CD14-positive monocyte (primary cell): ENCODE measurements around the gene REV3L. TPM values are rescaled to one million over a fixed set of nuclear protein-coding genes. Genes with fewer than 3 reads are reported as not detected.

Experiments used
- DNase-seq, 3 donors: peaks; one replicate each; pipeline ENCODE4 v3.0.0-alpha.2; 2011 to 2022
- H2AFZ ChIP-seq: 2 replicates; pipeline ENCODE4 v1.6.0; 2012; ENCODE audit warnings: mild to moderate bottlenecking, low read depth, low read length, inconsistent platforms; ENCODE audit not compliant: insufficient read depth, poor library complexity, severe bottlenecking
- H3K27ac ChIP-seq, 2 donors: 1 replicate in 1 of 2; 2 replicates in 1 of 2; pipeline ENCODE4 v1.5.1; 2012 to 2013; ENCODE audit warnings: low read length in 2 of 2, control low read depth in 1 of 2, inconsistent platforms in 1 of 2, low read depth in 1 of 2, mild to moderate bottlenecking in 1 of 2
- H3K27me3 ChIP-seq, 2 donors: one replicate each; pipeline versions ENCODE4 v1.6.0 to v1.6.1; 2011 to 2013; ENCODE audit warnings: low read length in 2 of 2; ENCODE audit not compliant: control insufficient read depth in 2 of 2, insufficient read depth in 2 of 2
- H3K36me3 ChIP-seq, 2 donors: replicated peaks in 1 of 2; 1 replicate in 1 of 2; 2 replicates in 1 of 2; pipeline versions ENCODE4 v1.5.1 to v1.6.1; 2012 to 2013; ENCODE audit warnings: low read length in 2 of 2, control low read depth in 1 of 2, inconsistent platforms in 1 of 2, mild to moderate bottlenecking in 1 of 2; ENCODE audit not compliant: insufficient read depth in 2 of 2, control insufficient read depth in 1 of 2
- H3K4me1 ChIP-seq, 2 donors: 1 replicate in 1 of 2; 2 replicates in 1 of 2; pipeline versions ENCODE4 v1.5.1 to v1.6.1; 2012 to 2013; ENCODE audit warnings: low read length in 2 of 2, control low read depth in 1 of 2, inconsistent platforms in 1 of 2, mild to moderate bottlenecking in 1 of 2, moderate library complexity in 1 of 2; ENCODE audit not compliant: insufficient read depth in 2 of 2, control insufficient read depth in 1 of 2
- H3K4me2 ChIP-seq: replicated peaks from 2 replicates; pipeline ENCODE3; 2012; ENCODE audit warnings: low read length, moderate library complexity, mild to moderate bottlenecking; ENCODE audit not compliant: poor library complexity, severe bottlenecking; ENCODE audit errors: extremely low read depth
- H3K4me3 ChIP-seq, 3 experiments: fragments of 200-600 bp in 1 of 3; sonication (generic) in 1 of 3; replicated peaks in 1 of 3; 1 replicate in 2 of 3; 2 replicates in 1 of 3; pipeline ENCODE4 v1.5.1; 2011 to 2013; ENCODE audit warnings: low read length in 3 of 3, mild to moderate bottlenecking in 3 of 3, control low read depth in 2 of 3, low read depth in 2 of 3, inconsistent platforms in 1 of 3, moderate library complexity in 1 of 3
- H3K79me2 ChIP-seq: 2 replicates; pipeline ENCODE4 v1.6.0; 2012; ENCODE audit warnings: mild to moderate bottlenecking, control low read depth, inconsistent platforms, low read length, moderate library complexity; ENCODE audit not compliant: insufficient read depth
- H3K9ac ChIP-seq: 2 replicates; pipeline ENCODE4 v1.6.0; 2017; ENCODE audit warnings: low read length, mild to moderate bottlenecking; ENCODE audit not compliant: insufficient read depth, poor library complexity, severe bottlenecking
- H3K9me3 ChIP-seq, 2 donors: replicated peaks in 1 of 2; 1 replicate in 1 of 2; 2 replicates in 1 of 2; pipeline versions ENCODE4 v1.5.1 to v1.6.1; 2012 to 2013; ENCODE audit warnings: low read length in 2 of 2, control low read depth in 1 of 2; ENCODE audit not compliant: control insufficient read depth in 1 of 2, insufficient read depth in 1 of 2
- H4K20me1 ChIP-seq: 2 replicates; pipeline ENCODE4 v1.6.0; 2012; ENCODE audit warnings: mild to moderate bottlenecking, low read length, control low read depth, moderate library complexity; ENCODE audit not compliant: insufficient read depth
- H3K27ac Mint-ChIP-seq, 7 donors: one replicate each; pipeline ENCODE4 v1.8.0; 2020; ENCODE audit warnings: mild to moderate bottlenecking in 7 of 7, mixed read lengths in 7 of 7, moderate library complexity in 6 of 7, inconsistent platforms in 2 of 7
- H3K27me3 Mint-ChIP-seq, 3 donors: one replicate each; pipeline ENCODE4 v1.8.0; 2021 to 2022; ENCODE audit warnings: low read depth in 3 of 3, mild to moderate bottlenecking in 3 of 3, mixed read lengths in 3 of 3, moderate library complexity in 3 of 3, inconsistent platforms in 1 of 3
- H3K36me3 Mint-ChIP-seq, 2 donors: one replicate each; pipeline ENCODE4 v1.8.0; 2020; ENCODE audit warnings: mixed read lengths in 2 of 2, inconsistent platforms in 1 of 2, mild to moderate bottlenecking in 1 of 2
- H3K4me1 Mint-ChIP-seq: one replicate; pipeline ENCODE4 v1.8.0; 2020; ENCODE audit warnings: mild to moderate bottlenecking, mixed read lengths
- H3K4me3 Mint-ChIP-seq, 2 donors: one replicate each; pipeline ENCODE4 v1.8.0; 2020; ENCODE audit warnings: mild to moderate bottlenecking in 2 of 2, mixed read lengths in 2 of 2, moderate library complexity in 1 of 2
- H3K9me3 Mint-ChIP-seq, 7 donors: one replicate each; pipeline ENCODE4 v1.8.0; 2020 to 2022; ENCODE audit warnings: mixed read lengths in 7 of 7, mild to moderate bottlenecking in 6 of 7, moderate library complexity in 6 of 7, inconsistent platforms in 2 of 7
- CTCF ChIP-seq: fragments of 200-600 bp; IDR thresholded peaks from one replicate; pipeline ENCODE4 v1.8.0; 2022; ENCODE audit warnings: antibody characterized with exemption, mild to moderate bottlenecking
- WGBS: methylation state at CpG from one replicate; pipeline ENCODE4 v1.1.5; 2013; ENCODE audit warnings: missing lambda C conversion rate; ENCODE audit not compliant: insufficient coverage; 5-methylcytosine and 5-hydroxymethylcytosine counted together
- intact Hi-C, 2 donors: fragments of 100-400 bp; cut with micrococcal nuclease; formaldehyde crosslinking; loops; one replicate each; pipeline versions ENCODE4 v1.15.0 to v1.15.1; 2023
- polyA plus RNA-seq, 3 donors: library from polyadenylated mRNA; depleted of rRNA in 1 of 3; unstranded in 2 of 3; stranded (reverse) in 1 of 3; fragments of 300-500 nt in 2 of 3; fragments of >200 nt in 1 of 3; fragmentation: Illumina TruSeq in 2 of 3; gene quantifications; 1 replicate in 2 of 3; 2 replicates in 1 of 3; pipeline ENCODE4 v1.2.3, GENCODE V29; 2012 to 2021

The REV3L gene
- polyA plus RNA-seq, 3 donors = 3.4 to 5.7 (median 4.9) TPM

- Histone ChIP-seq H3K36me3 (no peaks in the 10 kb centered on the region), H3K27ac (no peak overlapping the region), H3K27me3 (no peaks in the 10 kb centered on the region), H3K9ac (no peak overlapping the region), H4K20me1 (peaks cover 26% of the 10 kb centered on the region), H3K4me3 (no peak overlapping the region), H3K4me1 (peaks cover 0 to 8% of the 10 kb centered on the region in 2 donors), H2AFZ (no peak overlapping the region), H3K4me2 (no peak overlapping the region), H3K79me2 (peaks cover 57% of the 10 kb centered on the region), H3K9me3 (no peaks in the 10 kb centered on the region)
- H3K36me3 Mint-ChIP-seq = peaks cover 0 to 3% of the 10 kb centered on the region in 2 donors
- intact Hi-C loops = loop anchor here in 1 of 2 donors (5.0 kb wide), 1 partner anchor 232 kb away; no protein-coding TSS in a partner anchor
- DNase-seq = no peak
- no peaks in the 10 kb centered on the region for H3K27me3 Mint-ChIP-seq
- H3K4me3 Mint-ChIP-seq = no peak overlapping the region
- whole genome bisulfite sequencing = no CpG with 5 or more reads among the region's 2 CpGs
- no peaks in the 10 kb centered on the region for H3K9me3 Mint-ChIP-seq
- peaks cover 11% of the 10 kb centered on the region for H3K4me1 Mint-ChIP-seq
- no peak overlapping the region for H3K27ac Mint-ChIP-seq
- TF ChIP-seq CTCF = no peak
Observed at GRCh38 chr6:111474771-111475170, 8.2 kb downstream of the REV3L start.

- intact Hi-C loops = no loop called here
- TF ChIP-seq CTCF = no peak
- no peaks in the 10 kb centered on the region for H3K9me3 Mint-ChIP-seq
- Histone ChIP-seq H3K27ac (no peak overlapping the region), H3K36me3 (peaks cover 0 to 5% of the 10 kb centered on the region in 2 donors), H4K20me1 (peaks cover 22% of the 10 kb centered on the region), H3K4me1 (peaks cover 0 to 8% of the 10 kb centered on the region in 2 donors), H3K27me3 (no peaks in the 10 kb centered on the region), H3K4me2 (no peak overlapping the region), H3K9ac (no peak overlapping the region), H3K79me2 (peaks cover 51% of the 10 kb centered on the region), H2AFZ (no peak overlapping the region), H3K9me3 (no peaks in the 10 kb centered on the region), H3K4me3 (no peak overlapping the region)
- H3K4me1 Mint-ChIP-seq = peaks cover 13% of the 10 kb centered on the region
- H3K4me3 Mint-ChIP-seq = no peak overlapping the region
- WGBS = no CpG with 5 or more reads among the region's 4 CpGs
- H3K27ac Mint-ChIP-seq = no peak overlapping the region
- H3K36me3 Mint-ChIP-seq = peaks cover 2 to 7% of the 10 kb centered on the region in 2 donors
- H3K27me3 Mint-ChIP-seq = no peaks in the 10 kb centered on the region
- DNase-seq = no peak
Observed at GRCh38 chr6:111474106-111474505, 8.9 kb downstream of the REV3L start.
